Endothelial cell of umbilical vein (primary cell): ENCODE data around the gene IPO9. TPM values are rescaled to one million over a fixed set of nuclear protein-coding genes. Genes with fewer than 3 reads are reported as not detected.

ENCODE experiments used
- BruUV-seq: library from RNA; stranded (reverse); fragments of 400-500 nt; replicated peaks from 2 replicates; lab custom pipeline; 2021; lab: Mats Ljungman, UMichigan
- CTCF ChIA-PET: fragments of 300-600, 350-600 bp; sonication (Branson Sonifier 250); formaldehyde crosslinking; loops from one replicate; lab custom pipeline; 2021; ENCODE audit warnings: antibody characterized with exemption, inconsistent platforms; lab: Charles Lee
- POLR2A ChIA-PET: fragments of 300-600, 350-600 bp; sonication (Branson Sonifier 250); formaldehyde crosslinking; loops from one replicate; lab custom pipeline; 2021; ENCODE audit warnings: antibody characterized with exemption, inconsistent platforms; lab: Charles Lee
- DNase-seq: peaks from one replicate; pipeline ENCODE4 v3.0.0-alpha.2; 2011; ENCODE audit warnings: low read depth, low spot score
- FAIRE-seq: peaks from 2 replicates; lab custom pipeline; 2011; peaks lifted over from hg19 to GRCh38; lab: Jason Lieb, UNC
- H2AFZ ChIP-seq: 2 replicates; pipeline ENCODE4 v1.6.0; 2012; ENCODE audit warnings: low read depth, low read length, control low read depth, inconsistent platforms
- H3K27ac ChIP-seq: 2 replicates; pipeline ENCODE4 v1.5.1; 2011; ENCODE audit warnings: low read depth, mild to moderate bottlenecking, control low read depth, low read length, moderate library complexity; ENCODE audit not compliant: insufficient read depth
- H3K27me3 ChIP-seq, 2 experiments: 2 replicates each; pipeline versions ENCODE4 v1.6.0 to v1.6.1; 2011; ENCODE audit warnings: low read length in 2 of 2, mixed read lengths in 1 of 2; ENCODE audit not compliant: control insufficient read depth in 2 of 2, insufficient read depth in 2 of 2
- H3K36me3 ChIP-seq, 2 experiments: 2 replicates in 1 of 2; 3 replicates in 1 of 2; pipeline ENCODE4 v1.5.1; 2011; ENCODE audit warnings: low read length in 2 of 2, mild to moderate bottlenecking in 1 of 2, moderate library complexity in 1 of 2; ENCODE audit not compliant: control insufficient read depth in 2 of 2, insufficient read depth in 2 of 2; ENCODE audit errors: extremely low read depth in 1 of 2
- H3K4me1 ChIP-seq: 3 replicates; pipeline ENCODE4 v1.5.1; 2011; ENCODE audit warnings: mild to moderate bottlenecking, low read length; ENCODE audit not compliant: control insufficient read depth, insufficient read depth; ENCODE audit errors: extremely low read depth
- H3K4me2 ChIP-seq: 2 replicates; pipeline ENCODE4 v1.6.1; 2011; ENCODE audit warnings: low read length, control low read depth, mixed read lengths; ENCODE audit not compliant: insufficient read depth
- H3K4me3 ChIP-seq, 3 experiments: fragments of 200-600 bp in 1 of 3; sonication (generic), shearing (Covaris generic) in 1 of 3; replicated peaks in 1 of 3; 2 replicates each; pipeline ENCODE4 v1.5.1; 2011 to 2016; ENCODE audit warnings: control low read depth in 3 of 3, low read length in 3 of 3, mild to moderate bottlenecking in 2 of 3, inconsistent platforms in 1 of 3, low read depth in 1 of 3, moderate library complexity in 1 of 3; ENCODE audit not compliant: insufficient read depth in 1 of 3
- H3K79me2 ChIP-seq: 2 replicates; pipeline ENCODE4 v1.6.0; 2012; ENCODE audit warnings: low read length, inconsistent platforms; ENCODE audit not compliant: control insufficient read depth, insufficient read depth
- H3K9ac ChIP-seq: replicated peaks from 2 replicates; pipeline ENCODE3; 2011; ENCODE audit warnings: low read length, control low read depth; ENCODE audit not compliant: insufficient read depth; ENCODE audit errors: extremely low read depth
- H3K9me1 ChIP-seq: replicated peaks from 3 replicates; pipeline ENCODE4 v1.6.0; 2011; ENCODE audit warnings: mild to moderate bottlenecking, low read length; ENCODE audit not compliant: control insufficient read depth, insufficient read depth; ENCODE audit errors: extremely low read depth
- H3K9me3 ChIP-seq: replicated peaks from 2 replicates; pipeline ENCODE4 v1.5.1; 2012; ENCODE audit warnings: low read length, inconsistent platforms; ENCODE audit not compliant: control insufficient read depth, insufficient read depth
- H4K20me1 ChIP-seq: replicated peaks from 2 replicates; pipeline ENCODE3; 2011; ENCODE audit warnings: mild to moderate bottlenecking, low read length; ENCODE audit not compliant: control insufficient read depth, insufficient read depth; ENCODE audit errors: extremely low read depth
- EZH2 ChIP-seq: IDR thresholded peaks from 2 replicates; pipeline ENCODE4 v1.6.1; 2012; ENCODE audit warnings: borderline replicate concordance, low read depth, mild to moderate bottlenecking, moderate library complexity, low read length, inconsistent platforms; ENCODE audit not compliant: severe bottlenecking
- FOS ChIP-seq: IDR thresholded peaks from 2 replicates; pipeline ENCODE4 v1.6.1; 2011; ENCODE audit warnings: mild to moderate bottlenecking, low read length, moderate library complexity, borderline replicate concordance; ENCODE audit not compliant: insufficient read depth
- GATA2 ChIP-seq: IDR thresholded peaks from 2 replicates; pipeline ENCODE4 v1.7.0; 2011; ENCODE audit warnings: low read depth, mild to moderate bottlenecking, moderate library complexity, mixed read lengths, low read length; ENCODE audit not compliant: insufficient read length, insufficient read depth
- JUN ChIP-seq: IDR thresholded peaks from 2 replicates; pipeline ENCODE4 v1.6.1; 2011; ENCODE audit warnings: borderline replicate concordance, low read depth; ENCODE audit not compliant: insufficient read length, insufficient read depth
- MAX ChIP-seq: IDR thresholded peaks from 2 replicates; pipeline ENCODE4 v1.6.1; 2011; ENCODE audit not compliant: insufficient read depth, insufficient read length
- MYC ChIP-seq: IDR thresholded peaks from one replicate; pipeline ENCODE4 v1.6.1; 2011; ENCODE audit warnings: mild to moderate bottlenecking, low read depth, low read length
- POLR2A ChIP-seq: IDR thresholded peaks from 2 replicates; pipeline ENCODE4 v1.6.1; 2012; ENCODE audit warnings: low read depth, mild to moderate bottlenecking, control low read depth, low read length
- POLR2AphosphoS5 ChIP-seq: IDR thresholded peaks from 2 replicates; pipeline ENCODE4 v1.6.1; 2012; ENCODE audit warnings: low read depth, mild to moderate bottlenecking, control low read depth, low read length, moderate library complexity; ENCODE audit not compliant: insufficient read depth
- dilution Hi-C: fragments of 300-500 bp; cut with MboI; formaldehyde crosslinking; loops from one replicate; pipeline ENCODE4 v1.15.0; 2019; ENCODE audit warnings: low sequenced_read_pairs; ENCODE audit not compliant: extremely low pct_ligation_motif_present
- intact Hi-C: fragments of 100-400 bp; cut with micrococcal nuclease; formaldehyde crosslinking; loops from one replicate; pipeline ENCODE4 v1.10.0; 2022
- polyA plus RNA-seq, 4 experiments: library from polyadenylated mRNA; depleted of rRNA in 3 of 4; stranded (reverse) in 3 of 4; unstranded in 1 of 4; fragments of >200 nt; gene quantifications; 2 replicates each; pipeline versions ENCODE4 v1.2.1 to v1.2.3, GENCODE V29; 2011 to 2012; ENCODE audit warnings: missing spikeins in 1 of 4
- total RNA-seq: library from RNA; stranded (reverse); gene quantifications from 2 replicates; pipeline ENCODE4 v1.2.3, GENCODE V29; 2021
- TF ChIP-seq, protein P1 (sequence below), 2 donors: IDR thresholded peaks; 1 replicate in 1 of 2; 2 replicates in 1 of 2; pipeline ENCODE4 v1.5.1; 2011; ENCODE audit warnings: low read length in 2 of 2, mild to moderate bottlenecking in 2 of 2, moderate library complexity in 2 of 2, control low read depth in 1 of 2, inconsistent platforms in 1 of 2, low read depth in 1 of 2; ENCODE audit not compliant: insufficient read depth in 1 of 2; ENCODE audit errors: extremely low read depth in 1 of 2

The IPO9 gene
- total and polyA plus RNA-seq, 2 donors (not counting 3 experiments of a cell fraction or from before 2014, with no cell fraction given) = 53.4 to 104 TPM

- ChIA-PET CTCF (interaction anchor here (0.9 to 1.4 kb wide), 4 partner anchors 9 to 52 kb away, joined by 3 to 9 read pairs (median 4); partner anchors contain the start of gene IPO9), POLR2A (no interaction called here)
- no peaks in the 10 kb centered on the region for H3K36me3 ChIP-seq
- DNase-seq (no peak), FAIRE-seq (no peak)
- H3K4me1 ChIP-seq = peaks cover 29% of the 10 kb centered on the region
- H2AFZ ChIP-seq = no peak overlapping the region
- no peak for TF ChIP-seq EZH2
- TF ChIP-seq FOS = peak; percentile 25
- TF ChIP-seq POLR2AphosphoS5 = no peak
- no peak for TF ChIP-seq MAX
- no peak for TF ChIP-seq POLR2A
- TF ChIP-seq GATA2 = no peak
- TF ChIP-seq, protein P1, sequence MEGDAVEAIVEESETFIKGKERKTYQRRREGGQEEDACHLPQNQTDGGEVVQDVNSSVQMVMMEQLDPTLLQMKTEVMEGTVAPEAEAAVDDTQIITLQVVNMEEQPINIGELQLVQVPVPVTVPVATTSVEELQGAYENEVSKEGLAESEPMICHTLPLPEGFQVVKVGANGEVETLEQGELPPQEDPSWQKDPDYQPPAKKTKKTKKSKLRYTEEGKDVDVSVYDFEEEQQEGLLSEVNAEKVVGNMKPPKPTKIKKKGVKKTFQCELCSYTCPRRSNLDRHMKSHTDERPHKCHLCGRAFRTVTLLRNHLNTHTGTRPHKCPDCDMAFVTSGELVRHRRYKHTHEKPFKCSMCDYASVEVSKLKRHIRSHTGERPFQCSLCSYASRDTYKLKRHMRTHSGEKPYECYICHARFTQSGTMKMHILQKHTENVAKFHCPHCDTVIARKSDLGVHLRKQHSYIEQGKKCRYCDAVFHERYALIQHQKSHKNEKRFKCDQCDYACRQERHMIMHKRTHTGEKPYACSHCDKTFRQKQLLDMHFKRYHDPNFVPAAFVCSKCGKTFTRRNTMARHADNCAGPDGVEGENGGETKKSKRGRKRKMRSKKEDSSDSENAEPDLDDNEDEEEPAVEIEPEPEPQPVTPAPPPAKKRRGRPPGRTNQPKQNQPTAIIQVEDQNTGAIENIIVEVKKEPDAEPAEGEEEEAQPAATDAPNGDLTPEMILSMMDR (IDR thresholded peaks at IDR 0.05; ENCODE audit: extremely low read depth in 1 of 2, insufficient read depth in 1 of 2, low read depth in 1 of 2, low read length in 2 of 2) = no peak
- no peak for TF ChIP-seq JUN
- TF ChIP-seq MYC = no peak
- dilution Hi-C loops (no loop called here), intact Hi-C loops (no loop called here)
- H3K27me3 ChIP-seq = no peaks in the 10 kb centered on the region
- H3K9me3 ChIP-seq = no peaks in the 10 kb centered on the region
- H3K79me2 ChIP-seq = peaks cover 71% of the 10 kb centered on the region
- H4K20me1 ChIP-seq = peaks cover 5% of the 10 kb centered on the region
- H3K9ac ChIP-seq = no peak overlapping the region
- no TSS peak for BruUV-seq
- H3K4me2 ChIP-seq = no peak overlapping the region
- no peak overlapping the region for H3K4me3 ChIP-seq
- H3K27ac ChIP-seq = no peak overlapping the region
- H3K9me1 ChIP-seq = no peaks in the 10 kb centered on the region
These were observed 16.6 kb downstream of the IPO9 start for GRCh38 chr1:201845331-201846083.
